Stimulated activated CD4-positive, alpha-beta T cell treated with anti-CD3 and anti-CD28 coated beads, Interleukin-12 subunit alpha, Interleukin-12 subunit beta, amount 100 ng/mL, for 24 hours (primary cell): Measurements from ENCODE around the gene HSPA12B.

Source experiments
- DNase-seq, 2 experiments: peaks; one replicate each; pipeline ENCODE4 v3.0.0-alpha.2; 2020; ENCODE audit warnings: low read depth in 2 of 2

The HSPA12B gene

GRCh38 chr20:3767110-3767426 lies 34.6 kb downstream of the HSPA12B start:
- DNase-seq: no peak

GRCh38 chr20:3767427-3768341 lies 35.2 kb downstream of the HSPA12B start, which contains the start of gene ADISSP:
TSS of gene ADISSP (minus strand) at chr20:3767753. CDS start at chr20:3760100, 7,653 bp downstream.
- DNase-seq: peak; percentile 94 to 97

GRCh38 chr20:3768342-3769130 lies 36.1 kb downstream of the HSPA12B start:
- peak; percentile 58 to 65 for DNase-seq

GRCh38 chr20:3771552-3772058 lies 39.1 kb downstream of the HSPA12B start:
- DNase-seq: no peak

- DNase-seq: no peak
Observed at GRCh38 chr20:3775457-3776108, 43.1 kb downstream of the HSPA12B start.

GRCh38 chr20:3777381-3777715 lies 44.9 kb downstream of the HSPA12B start:
- DNase-seq: no peak

GRCh38 chr20:3777716-3778629 lies 45.5 kb downstream of the HSPA12B start:
- peak in 1 of 2 experiments; percentile 54 for DNase-seq

- DNase-seq: no peak
Observed at GRCh38 chr20:3778976-3779375, 46.5 kb downstream of the HSPA12B start.

- no peak for DNase-seq
Observed at GRCh38 chr20:3781153-3781910, 48.8 kb downstream of the HSPA12B start, which contains the start of gene SPEF1. TSS of gene SPEF1 (minus strand) at chr20:3781448. CDS start at chr20:3781287, 161 bp downstream.

GRCh38 chr20:3782597-3782996 lies 50.1 kb downstream of the HSPA12B start:
- DNase-seq: no peak

- no peak for DNase-seq
Observed at GRCh38 chr20:3783068-3783489, 50.6 kb downstream of the HSPA12B start.

- no peak for DNase-seq
Observed at GRCh38 chr20:3783511-3784195, 51.2 kb downstream of the HSPA12B start.

- no peak for DNase-seq
Observed at GRCh38 chr20:3784216-3784853, 51.9 kb downstream of the HSPA12B start.

- no peak for DNase-seq
Observed at GRCh38 chr20:3784863-3785239, 52.4 kb downstream of the HSPA12B start.

- no peak for DNase-seq
Observed at GRCh38 chr20:3785240-3786125, 53.0 kb downstream of the HSPA12B start.

GRCh38 chr20:3786126-3786484 lies 53.6 kb downstream of the HSPA12B start:
- DNase-seq: no peak

- DNase-seq: peak; percentile 73 to 87
Observed at GRCh38 chr20:3786665-3787323, 54.3 kb downstream of the HSPA12B start, which contains the start of gene CENPB. TSS of gene CENPB (minus strand) at chr20:3786740. CDS start at chr20:3786483, 257 bp downstream.
